ENCODE measurements around the gene COBLL1. TPM values are rescaled to one million over a fixed set of nuclear protein-coding genes. Genes with fewer than 3 reads are reported as not detected.

COBLL1 gene
- total RNA-seq, 1 experiment from 2014 or later = 8.4 TPM

DNA sequence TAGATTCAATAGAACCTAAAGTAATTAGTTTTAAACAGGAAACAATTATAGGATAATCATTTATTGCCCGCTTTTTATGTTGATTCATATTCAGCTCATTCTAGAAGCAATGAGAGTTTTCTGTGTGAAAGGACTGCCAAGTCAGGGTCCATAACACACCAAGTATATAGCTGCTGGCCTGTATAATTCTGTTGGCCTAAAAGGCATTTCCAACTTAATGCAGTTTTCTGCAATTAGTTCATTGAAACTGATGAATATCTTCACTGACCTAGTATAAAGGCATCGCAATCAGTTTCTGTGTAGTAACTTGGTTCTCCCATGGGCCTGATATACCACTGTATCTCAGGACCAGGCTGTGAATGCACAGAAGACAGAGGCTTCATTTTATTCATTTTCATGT lies 151.3 kb downstream of the COBLL1 start:
- no peak overlapping the region for H3K4me3 ChIP-seq

DNA sequence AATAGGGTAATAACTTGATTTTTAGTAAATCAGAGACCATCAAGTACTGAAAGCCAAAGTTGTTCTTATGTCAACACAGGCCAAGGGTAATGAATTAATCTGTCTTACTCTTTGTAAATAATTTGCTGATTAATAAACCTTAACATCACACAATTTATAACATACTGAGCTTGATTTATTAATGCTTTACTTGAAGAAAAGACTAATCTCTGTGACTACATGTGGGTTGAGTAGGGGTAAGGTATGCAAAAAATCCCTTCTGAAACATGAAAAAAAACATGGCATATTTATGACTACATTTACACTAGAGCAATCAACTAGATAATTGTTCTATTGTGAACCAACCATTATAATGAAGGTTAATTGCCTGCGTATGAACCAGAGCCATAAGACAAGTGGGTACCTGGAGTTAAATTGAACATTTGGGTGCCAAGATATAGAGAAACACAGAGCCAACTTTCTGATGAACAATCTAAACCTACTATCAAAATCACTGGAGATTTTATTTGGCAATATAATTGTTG lies 152.7 kb downstream of the COBLL1 start:
- H3K4me1 ChIP-seq (replicated peaks) = no peaks in the 10 kb centered on the region
- H3K4me3 ChIP-seq = no peak overlapping the region
- no peaks in the 10 kb centered on the region for H3K27me3 ChIP-seq (replicated peaks)
- H3K27ac ChIP-seq = no peak overlapping the region
- H3K36me3 ChIP-seq = no peaks in the 10 kb centered on the region
- H3K9me3 ChIP-seq (replicated peaks) = no peaks in the 10 kb centered on the region
- DNase-seq (ENCODE audit: low read depth in 1 of 2, low spot score in 2 of 2) = no peak

More for the DNA sequence above, 151.3 kb downstream of the COBLL1 start:
- Histone ChIP-seq H3K36me3 (peaks cover 6% of the 10 kb centered on the region), H3K9me3 (replicated peaks) (no peaks in the 10 kb centered on the region), H3K4me1 (replicated peaks) (no peaks in the 10 kb centered on the region), H3K27ac (no peak overlapping the region), H3K27me3 (replicated peaks) (no peaks in the 10 kb centered on the region)
- no peak for DNase-seq (ENCODE audit: low read depth in 1 of 2, low spot score in 2 of 2)

DNA sequence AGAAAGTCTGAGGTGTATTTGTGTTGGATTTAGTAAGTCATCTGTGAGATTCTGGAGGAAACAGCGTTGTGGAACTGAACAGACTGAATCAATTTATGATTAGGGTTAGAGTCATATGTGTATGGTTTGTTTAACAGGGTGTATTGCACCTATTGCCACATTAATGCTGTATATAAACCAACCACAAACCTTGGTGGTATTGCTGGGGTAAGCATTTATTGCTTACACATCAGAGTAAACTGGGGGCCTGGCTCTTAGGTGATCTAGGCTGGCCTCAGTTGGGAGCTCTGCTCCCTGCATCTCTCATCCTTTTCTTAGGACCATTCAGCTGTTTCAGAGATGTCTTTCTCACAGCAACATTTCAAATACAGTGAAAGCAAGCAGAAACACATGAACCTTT lies 160.6 kb downstream of the COBLL1 start:
- Histone ChIP-seq H3K9me3 (replicated peaks) (no peaks in the 10 kb centered on the region), H3K27me3 (replicated peaks) (no peaks in the 10 kb centered on the region), H3K4me1 (replicated peaks) (no peaks in the 10 kb centered on the region), H3K27ac (no peak overlapping the region), H3K4me3 (no peak overlapping the region), H3K36me3 (no peaks in the 10 kb centered on the region)
- DNase-seq (ENCODE audit: low read depth in 1 of 2, low spot score in 2 of 2) = no peak

DNA sequence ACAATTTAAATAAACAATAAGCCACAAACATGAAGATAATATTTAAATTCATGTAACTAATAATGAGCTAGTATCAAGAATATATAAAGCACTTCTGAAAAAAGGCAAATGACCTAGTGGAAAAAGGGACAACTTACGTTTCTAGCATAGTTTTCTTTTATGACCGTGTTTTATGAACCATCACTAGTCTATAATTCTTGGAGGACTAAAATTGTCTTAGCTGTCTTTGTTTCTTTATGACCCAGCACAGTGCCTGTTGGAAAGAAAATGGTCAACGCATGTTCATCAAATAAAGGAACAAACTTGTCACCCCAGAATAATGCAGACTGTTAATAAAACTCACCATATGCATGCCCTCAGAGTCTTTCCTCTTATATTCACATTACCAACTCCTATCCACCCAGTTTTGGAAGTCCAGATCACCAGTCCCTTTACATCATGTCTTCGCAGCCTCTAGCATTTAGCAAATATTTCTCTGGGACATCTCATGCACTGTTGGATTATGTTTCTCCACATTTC lies 162.9 kb downstream of the COBLL1 start:
- Histone ChIP-seq H3K4me3 (no peak overlapping the region), H3K27me3 (replicated peaks) (no peaks in the 10 kb centered on the region), H3K4me1 (replicated peaks) (no peaks in the 10 kb centered on the region), H3K9me3 (replicated peaks) (no peaks in the 10 kb centered on the region), H3K36me3 (no peaks in the 10 kb centered on the region), H3K27ac (no peak overlapping the region)
- DNase-seq (ENCODE audit: low read depth in 1 of 2, low spot score in 2 of 2) = no peak

DNA sequence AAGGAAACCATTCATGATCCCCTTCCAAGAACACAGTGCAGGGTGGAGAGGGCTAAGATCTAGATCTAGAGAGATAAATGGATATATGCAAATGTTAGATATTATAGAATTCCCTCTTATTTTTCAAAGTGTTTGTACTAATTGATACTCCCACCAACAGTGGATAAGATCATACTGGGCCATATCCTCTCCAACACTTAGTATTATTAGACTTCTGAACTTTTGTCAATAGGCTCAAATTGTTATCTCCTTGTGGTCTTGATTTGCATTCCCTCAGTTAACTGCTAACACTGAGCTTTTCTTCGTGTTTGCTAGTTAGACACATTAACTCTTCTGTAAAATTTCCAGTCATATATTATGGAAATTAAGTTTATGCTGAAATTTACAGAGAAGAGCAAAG lies 163.9 kb downstream of the COBLL1 start:
- no peak overlapping the region for H3K4me3 ChIP-seq
- H3K27ac ChIP-seq = no peak overlapping the region
- no peaks in the 10 kb centered on the region for H3K27me3 ChIP-seq (replicated peaks)
- H3K4me1 ChIP-seq (replicated peaks) = no peaks in the 10 kb centered on the region
- H3K36me3 ChIP-seq = no peaks in the 10 kb centered on the region
- no peaks in the 10 kb centered on the region for H3K9me3 ChIP-seq (replicated peaks)
- no peak for DNase-seq (ENCODE audit: low read depth in 1 of 2, low spot score in 2 of 2)

DNA sequence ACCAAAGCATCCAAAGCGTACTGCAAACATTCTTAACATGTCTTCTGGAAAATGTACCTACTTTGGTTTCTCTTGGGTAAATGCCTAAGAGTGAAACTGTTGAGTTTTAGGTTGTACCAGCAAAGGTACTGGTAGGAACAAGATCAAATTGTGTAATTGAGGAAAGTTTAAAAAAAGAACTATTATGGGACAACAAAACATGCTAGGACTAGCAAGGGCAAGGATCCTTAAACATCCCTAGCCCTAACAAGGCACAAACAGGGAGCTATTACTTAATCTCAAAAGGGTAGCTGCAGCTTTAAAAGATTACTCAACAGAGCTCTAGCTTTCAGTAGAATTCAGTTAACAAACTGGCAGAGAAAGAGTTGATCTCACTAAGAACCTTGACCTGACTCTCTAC lies 164.4 kb downstream of the COBLL1 start:
- Histone ChIP-seq H3K4me3 (no peak overlapping the region), H3K36me3 (no peaks in the 10 kb centered on the region), H3K9me3 (replicated peaks) (no peaks in the 10 kb centered on the region), H3K27ac (no peak overlapping the region), H3K4me1 (replicated peaks) (no peaks in the 10 kb centered on the region), H3K27me3 (replicated peaks) (no peaks in the 10 kb centered on the region)
- DNase-seq (ENCODE audit: low read depth in 1 of 2, low spot score in 2 of 2) = no peak

DNA sequence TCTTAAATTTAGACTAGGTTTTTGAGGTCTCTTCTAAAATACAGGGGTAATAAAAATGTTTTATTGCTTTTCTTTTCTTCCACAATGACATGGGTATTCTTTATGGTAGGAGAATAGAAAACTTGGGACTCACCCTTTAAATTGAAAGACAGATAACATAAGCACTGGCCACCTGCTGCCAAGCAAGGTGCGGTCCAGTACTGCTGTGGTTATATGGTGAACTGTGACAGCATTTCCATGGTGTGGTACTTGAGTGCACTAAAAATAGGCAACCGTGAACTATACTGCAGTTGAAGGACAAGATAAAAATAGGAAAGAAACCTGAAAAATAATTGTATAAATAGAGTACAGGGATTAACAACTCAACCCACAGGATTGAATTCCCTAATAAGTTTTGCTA lies 165.9 kb downstream of the COBLL1 start:
- DNase-seq (ENCODE audit: low read depth in 1 of 2, low spot score in 2 of 2) = no peak
- no peaks in the 10 kb centered on the region for H3K27me3 ChIP-seq (replicated peaks)
- H3K36me3 ChIP-seq = no peaks in the 10 kb centered on the region
- no peak overlapping the region for H3K4me3 ChIP-seq
- H3K9me3 ChIP-seq (replicated peaks) = no peaks in the 10 kb centered on the region
- no peaks in the 10 kb centered on the region for H3K4me1 ChIP-seq (replicated peaks)
- H3K27ac ChIP-seq = no peak overlapping the region

DNA sequence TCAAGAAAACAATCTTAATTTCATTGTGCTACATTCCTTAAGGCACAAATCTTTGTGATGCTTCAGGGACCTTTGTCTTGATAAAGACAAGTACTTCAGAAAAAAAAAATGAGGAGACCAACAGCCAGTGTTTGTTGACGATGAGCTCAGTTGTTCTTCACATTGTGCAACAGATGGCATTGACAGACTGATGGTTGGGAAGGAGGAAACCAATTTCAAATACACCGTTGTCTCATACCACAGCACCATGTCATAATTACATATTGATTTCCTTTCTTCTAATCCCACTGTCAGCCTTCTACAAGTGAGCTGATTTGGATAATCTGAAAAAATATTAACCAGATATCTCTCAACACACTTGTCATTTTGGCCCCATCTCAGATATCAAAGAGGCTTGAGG lies 166.6 kb downstream of the COBLL1 start:
- Histone ChIP-seq H3K4me3 (no peak overlapping the region), H3K27me3 (replicated peaks) (no peaks in the 10 kb centered on the region), H3K4me1 (replicated peaks) (no peaks in the 10 kb centered on the region), H3K36me3 (no peaks in the 10 kb centered on the region), H3K27ac (no peak overlapping the region), H3K9me3 (replicated peaks) (no peaks in the 10 kb centered on the region)
- no peak for DNase-seq (ENCODE audit: low read depth in 1 of 2, low spot score in 2 of 2)

DNA sequence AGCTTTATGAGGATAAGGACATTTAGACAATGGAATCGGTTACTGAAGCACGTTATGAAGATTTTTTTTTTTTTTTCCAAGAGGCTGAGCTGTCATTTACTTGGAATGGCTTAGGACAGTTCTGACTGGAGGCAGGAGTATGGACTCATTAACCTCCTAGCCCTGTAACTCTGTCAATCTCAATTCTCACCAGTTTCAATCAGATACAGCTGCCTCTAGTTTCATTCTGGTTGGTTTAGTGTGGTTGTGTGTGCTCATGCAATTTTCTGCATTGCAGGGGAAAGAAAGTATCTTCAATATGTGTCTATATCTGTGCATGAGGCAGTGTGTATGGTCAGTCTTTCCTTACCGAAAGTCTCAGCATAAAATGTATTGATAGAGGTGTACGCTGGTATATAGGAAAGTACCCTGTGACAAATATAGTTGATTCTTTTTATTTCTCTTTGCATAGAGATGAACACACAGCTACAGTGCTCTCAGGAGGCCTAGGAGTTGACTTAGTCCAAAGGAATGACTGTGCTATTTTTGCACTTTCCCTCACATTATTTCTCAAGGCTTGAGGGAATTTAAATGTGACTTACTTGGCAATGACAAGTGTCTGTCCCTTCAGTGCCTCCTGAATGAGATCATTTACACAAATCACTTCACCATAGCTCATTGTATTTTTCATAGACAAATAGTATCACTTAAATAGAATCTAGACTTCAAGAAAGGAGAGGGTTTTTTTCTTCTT lies 169.8 kb downstream of the COBLL1 start:
- Histone ChIP-seq H3K9me3 (replicated peaks) (no peaks in the 10 kb centered on the region), H3K4me1 (replicated peaks) (no peaks in the 10 kb centered on the region), H3K27me3 (replicated peaks) (no peaks in the 10 kb centered on the region), H3K27ac (no peak overlapping the region), H3K36me3 (no peaks in the 10 kb centered on the region), H3K4me3 (no peak overlapping the region)
- no peak for DNase-seq (ENCODE audit: low read depth in 1 of 2, low spot score in 2 of 2)

DNA sequence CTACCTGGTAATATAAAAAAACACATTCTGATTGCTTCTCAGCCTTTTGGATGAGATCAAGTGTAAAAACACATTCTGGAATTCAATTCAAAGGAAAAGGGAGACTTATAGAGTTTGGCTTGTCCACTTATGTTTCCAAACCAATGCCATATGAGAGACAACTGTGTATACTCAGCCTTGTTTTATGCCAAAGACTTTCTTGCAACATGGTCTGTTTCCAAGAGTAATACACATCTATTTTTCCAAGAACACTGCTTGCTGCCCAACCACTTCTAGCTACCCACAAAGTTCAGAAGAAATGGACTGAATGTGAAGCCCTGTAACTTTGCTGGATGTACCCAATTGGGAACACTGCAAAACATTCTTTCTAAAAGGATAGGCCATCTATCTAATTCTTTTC lies 172.3 kb downstream of the COBLL1 start:
- Histone ChIP-seq H3K27me3 (replicated peaks) (no peaks in the 10 kb centered on the region), H3K27ac (no peak overlapping the region), H3K4me1 (replicated peaks) (no peaks in the 10 kb centered on the region), H3K9me3 (replicated peaks) (no peaks in the 10 kb centered on the region), H3K4me3 (no peak overlapping the region), H3K36me3 (no peaks in the 10 kb centered on the region)
- no peak for DNase-seq (ENCODE audit: low read depth in 1 of 2, low spot score in 2 of 2)

DNA sequence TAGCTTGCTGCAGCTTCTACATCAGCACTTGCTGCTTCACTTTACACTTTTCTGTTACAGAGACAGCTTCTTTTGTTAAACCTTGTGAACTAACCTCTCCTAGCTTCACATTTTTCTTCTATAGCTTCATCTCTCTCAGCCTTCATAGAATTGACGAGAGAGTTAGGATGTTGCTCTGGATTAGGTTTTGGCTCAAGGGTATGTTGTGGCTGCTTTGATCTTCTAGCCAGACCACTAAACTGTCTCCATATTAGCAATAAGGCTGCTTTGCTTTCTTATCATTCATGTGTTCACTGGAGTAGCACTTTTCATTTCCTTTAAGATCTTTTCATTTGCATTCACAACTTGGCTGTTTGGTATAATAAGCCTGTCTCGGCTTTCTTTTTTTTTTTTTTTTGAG lies 174.1 kb downstream of the COBLL1 start:
- H3K4me3 ChIP-seq = no peak overlapping the region
- H3K27me3 ChIP-seq (replicated peaks) = no peaks in the 10 kb centered on the region
- no peak for DNase-seq (ENCODE audit: low read depth in 1 of 2, low spot score in 2 of 2)
- no peaks in the 10 kb centered on the region for H3K4me1 ChIP-seq (replicated peaks)
- no peaks in the 10 kb centered on the region for H3K9me3 ChIP-seq (replicated peaks)
- no peaks in the 10 kb centered on the region for H3K36me3 ChIP-seq
- no peak overlapping the region for H3K27ac ChIP-seq

DNA sequence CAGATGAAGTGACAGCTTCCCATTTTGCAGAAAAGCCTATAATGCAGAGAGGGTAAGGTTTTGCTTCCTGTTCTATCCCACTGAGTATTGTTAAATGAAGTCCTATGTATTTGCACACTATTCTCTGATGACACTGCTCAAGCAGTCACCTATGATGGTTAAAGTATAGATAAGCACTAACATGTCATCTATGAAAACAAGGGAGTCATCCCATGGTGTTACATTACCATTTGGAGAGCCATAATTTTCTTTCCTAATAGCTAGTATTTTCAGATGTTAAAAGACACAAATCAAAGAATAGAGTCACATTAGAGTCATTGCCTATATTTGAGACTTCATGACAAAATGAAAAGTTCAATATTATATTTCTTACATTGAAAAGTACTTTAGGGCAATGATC lies 177.6 kb downstream of the COBLL1 start:
- H3K27me3 ChIP-seq (replicated peaks) = no peaks in the 10 kb centered on the region
- no peak overlapping the region for H3K27ac ChIP-seq
- no peak for DNase-seq (ENCODE audit: low read depth in 1 of 2, low spot score in 2 of 2)
- no peak overlapping the region for H3K4me3 ChIP-seq
- H3K36me3 ChIP-seq = no peaks in the 10 kb centered on the region
- no peaks in the 10 kb centered on the region for H3K4me1 ChIP-seq (replicated peaks)
- no peaks in the 10 kb centered on the region for H3K9me3 ChIP-seq (replicated peaks)

DNA sequence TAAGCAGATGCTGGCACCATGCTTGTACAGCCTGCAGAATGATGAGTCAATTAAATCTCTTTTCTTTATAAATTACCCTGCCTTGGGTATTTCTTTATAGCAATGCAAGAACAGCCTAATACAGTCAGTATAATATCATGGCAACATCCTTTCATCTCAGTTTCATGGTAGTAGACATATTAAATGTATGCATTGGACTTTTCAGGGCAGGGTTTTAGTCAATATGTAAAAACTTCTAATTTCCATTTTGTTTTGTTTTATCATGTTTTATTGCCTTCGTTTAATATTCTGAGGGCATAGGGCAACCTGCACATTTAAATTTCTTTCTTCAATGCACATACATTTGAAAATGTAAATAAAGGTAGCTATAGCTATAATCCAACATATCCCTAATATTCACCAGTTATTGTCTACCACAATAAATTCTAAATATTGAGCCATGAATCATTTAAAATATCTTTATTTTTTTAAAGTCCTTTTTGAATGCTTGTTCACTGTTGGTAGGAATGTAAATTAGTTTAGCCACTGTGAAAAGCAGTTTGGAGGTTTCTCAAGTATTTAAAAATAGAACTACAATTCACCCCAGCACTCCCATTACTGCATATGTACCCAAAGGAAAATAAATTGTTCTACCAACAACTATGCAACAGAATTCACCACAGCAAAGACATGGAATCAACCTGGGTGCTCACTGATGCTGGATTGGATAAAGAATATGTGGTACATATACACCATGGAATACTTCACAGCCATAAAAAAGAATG lies 178.6 kb downstream of the COBLL1 start:
- no peaks in the 10 kb centered on the region for H3K9me3 ChIP-seq (replicated peaks)
- no peak for DNase-seq (ENCODE audit: low read depth in 1 of 2, low spot score in 2 of 2)
- H3K4me3 ChIP-seq = no peak overlapping the region
- no peaks in the 10 kb centered on the region for H3K27me3 ChIP-seq (replicated peaks)
- H3K27ac ChIP-seq = no peak overlapping the region
- H3K4me1 ChIP-seq (replicated peaks) = no peaks in the 10 kb centered on the region
- H3K36me3 ChIP-seq = no peaks in the 10 kb centered on the region

DNA sequence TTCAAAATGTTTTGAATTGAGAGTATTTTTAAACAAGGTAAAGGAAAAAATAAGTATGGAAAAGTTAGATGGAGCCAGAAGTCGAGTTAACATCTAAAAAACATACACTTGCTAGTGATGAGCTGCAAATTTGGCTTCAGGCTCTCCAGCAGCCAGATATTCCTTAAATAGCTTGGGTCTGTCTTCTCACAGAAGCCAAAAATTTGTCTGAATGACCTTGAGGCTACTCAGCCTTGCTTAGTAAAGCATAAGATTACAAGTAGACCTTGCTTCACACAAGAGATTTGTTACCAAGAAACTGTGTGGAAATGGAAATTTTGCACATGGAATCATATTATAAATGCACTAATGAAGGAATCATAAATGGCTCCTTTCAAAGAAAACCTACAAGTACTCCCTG lies 179.6 kb downstream of the COBLL1 start:
- no peak overlapping the region for H3K4me3 ChIP-seq
- no peaks in the 10 kb centered on the region for H3K9me3 ChIP-seq (replicated peaks)
- no peak overlapping the region for H3K27ac ChIP-seq
- no peaks in the 10 kb centered on the region for H3K36me3 ChIP-seq
- H3K4me1 ChIP-seq (replicated peaks) = no peaks in the 10 kb centered on the region
- DNase-seq (ENCODE audit: low read depth in 1 of 2, low spot score in 2 of 2) = no peak
- H3K27me3 ChIP-seq (replicated peaks) = no peaks in the 10 kb centered on the region

Measured in SJSA1 (cell line).